A549 treated with DMSO at 1 μM for 4 hours (cell line): Measurements from ENCODE around the gene VSIG8. TPM values are rescaled to one million over a fixed set of nuclear protein-coding genes. Genes with fewer than 3 reads are reported as not detected.

Experiments used
- total RNA-seq: library from RNA; stranded (reverse); fragments of 200-300 nt; extraction: Qiagen RNA extraction; gene quantifications from 5 replicates; pipeline ENCODE4 v1.2.3, GENCODE V29; 2022; ENCODE audit warnings: low read depth

Gene VSIG8
- total RNA-seq = 0.06 to 0.07 TPM in 2 of 5 replicates, not detected in the others

GRCh38 chr1:159862557-159862956, at the start of gene VSIG8:
TSS of gene VSIG8 (minus strand) at chr1:159862657. CDS start at chr1:159862521, 136 bp downstream.

GRCh38 chr1:159900086-159900680, 37.7 kb upstream of the VSIG8 start, which contains the start of gene CFAP45:
TSS of gene CFAP45 (minus strand) at chr1:159900165. CDS start at chr1:159900098, 67 bp downstream.

GRCh38 chr1:159826441-159827101, 35.9 kb downstream of the VSIG8 start, which contains the start of gene SLAMF8:
TSS of gene SLAMF8 (plus strand) at chr1:159826873. CDS start at chr1:159826899, 26 bp downstream.

Other genes with a start within 250 kb of the VSIG8 start
- gene CRP, start 148.1 kb downstream of the VSIG8 start, total RNA-seq = not detected in 5 replicates
- 59.6 to 73.8 TPM (median 66.6 TPM) in 5 replicates for gene DUSP23, start 81.7 kb downstream of the VSIG8 start, total RNA-seq
- not detected in 5 replicates for gene FCRL6, start 60.3 kb downstream of the VSIG8 start, total RNA-seq
- gene SLAMF8, start 35.8 kb downstream of the VSIG8 start, total RNA-seq = not detected in 5 replicates
- gene CFAP45, start 37.5 kb upstream of the VSIG8 start, total RNA-seq = 0.50 to 1.5 TPM (median 0.70 TPM) in 5 replicates
- 1,033 to 1,078 TPM (median 1,056 TPM) in 5 replicates for gene TAGLN2, start 62.9 kb upstream of the VSIG8 start, total RNA-seq
- gene IGSF9, start 83.0 kb upstream of the VSIG8 start, total RNA-seq = 0.20 to 0.32 TPM (median 0.29 TPM) in 5 replicates
- 0.17 to 0.41 TPM (median 0.31 TPM) in 5 replicates for gene SLAMF9, start 91.6 kb upstream of the VSIG8 start, total RNA-seq
- gene PIGM, start 169.3 kb upstream of the VSIG8 start, total RNA-seq = 4.3 to 5.2 TPM (median 4.9 TPM) in 5 replicates
- gene KCNJ10, start 207.5 kb upstream of the VSIG8 start, total RNA-seq = 0.02 TPM in 1 of 5 replicates, not detected in the others
- gene KCNJ9, start 218.9 kb upstream of the VSIG8 start, total RNA-seq = not detected in 5 replicates
- 6.4 to 9.9 TPM (median 8.2 TPM) in 5 replicates for gene IGSF8, start 236.0 kb upstream of the VSIG8 start, total RNA-seq